GM19467 (cell line): ENCODE measurements around the gene NGEF.
"Not testable (repeated sequence)": the region's sequence is repeated elsewhere in the genome, so short reads cannot be mapped to it uniquely, and the experiment has no call there.

Experiments
- ATAC-seq: cut with Tn5 transposase; IDR thresholded peaks from one replicate; pipeline ENCODE4 v1.9.1; 2021; ENCODE audit warnings: mild to moderate bottlenecking, moderate library complexity; ENCODE audit not compliant: unreplicated experiment

The NGEF gene

GRCh38 chr2:232906867-232907717 lies 106.0 kb downstream of the NGEF start:
- not testable (repeated sequence) for ATAC-seq

GRCh38 chr2:232903989-232904388 lies 109.1 kb downstream of the NGEF start:
- no peak for ATAC-seq

- ATAC-seq: no peak
Observed at GRCh38 chr2:232901736-232902578, 111.1 kb downstream of the NGEF start.

- no peak for ATAC-seq
Observed at GRCh38 chr2:232900811-232901735, 112.0 kb downstream of the NGEF start.

- ATAC-seq: no peak
Observed at GRCh38 chr2:232898592-232899543, 114.2 kb downstream of the NGEF start.

- no peak for ATAC-seq
Observed at GRCh38 chr2:232897598-232898408, 115.3 kb downstream of the NGEF start.

- no peak for ATAC-seq
Observed at GRCh38 chr2:232896720-232897597, 116.1 kb downstream of the NGEF start.

- no peak for ATAC-seq
Observed at GRCh38 chr2:232896111-232896510, 116.9 kb downstream of the NGEF start.

- no peak for ATAC-seq
Observed at GRCh38 chr2:232894746-232895145, 118.3 kb downstream of the NGEF start.

- ATAC-seq: no peak
Observed at GRCh38 chr2:232894251-232894650, 118.8 kb downstream of the NGEF start.

GRCh38 chr2:232893834-232894233 lies 119.2 kb downstream of the NGEF start:
- ATAC-seq: no peak

- no peak for ATAC-seq
Observed at GRCh38 chr2:232892843-232893242, 120.2 kb downstream of the NGEF start.

GRCh38 chr2:232892221-232892620 lies 120.8 kb downstream of the NGEF start:
- ATAC-seq: no peak

- ATAC-seq: no peak
Observed at GRCh38 chr2:232891621-232892071, 121.4 kb downstream of the NGEF start.

- no peak for ATAC-seq
Observed at GRCh38 chr2:232890896-232891601, 122.0 kb downstream of the NGEF start.

GRCh38 chr2:232890536-232890895 lies 122.5 kb downstream of the NGEF start:
- ATAC-seq: no peak

GRCh38 chr2:232889876-232890401 lies 123.1 kb downstream of the NGEF start:
- ATAC-seq: no peak
